GM19239 (cell line): ENCODE results near the gene GPR161.
"Not testable (repeated sequence)": the region's sequence is repeated elsewhere in the genome, so short reads cannot be mapped to it uniquely, and the experiment has no call there.

Source experiments
- DNase-seq: peaks from one replicate; pipeline ENCODE4 v3.0.0; 2011; ENCODE audit warnings: low spot score; ENCODE audit not compliant: insufficient read length
- FAIRE-seq: peaks from 2 replicates; lab custom pipeline; 2011; peaks lifted over from hg19 to GRCh38; lab: Jason Lieb, UNC

GPR161 gene, protein sequence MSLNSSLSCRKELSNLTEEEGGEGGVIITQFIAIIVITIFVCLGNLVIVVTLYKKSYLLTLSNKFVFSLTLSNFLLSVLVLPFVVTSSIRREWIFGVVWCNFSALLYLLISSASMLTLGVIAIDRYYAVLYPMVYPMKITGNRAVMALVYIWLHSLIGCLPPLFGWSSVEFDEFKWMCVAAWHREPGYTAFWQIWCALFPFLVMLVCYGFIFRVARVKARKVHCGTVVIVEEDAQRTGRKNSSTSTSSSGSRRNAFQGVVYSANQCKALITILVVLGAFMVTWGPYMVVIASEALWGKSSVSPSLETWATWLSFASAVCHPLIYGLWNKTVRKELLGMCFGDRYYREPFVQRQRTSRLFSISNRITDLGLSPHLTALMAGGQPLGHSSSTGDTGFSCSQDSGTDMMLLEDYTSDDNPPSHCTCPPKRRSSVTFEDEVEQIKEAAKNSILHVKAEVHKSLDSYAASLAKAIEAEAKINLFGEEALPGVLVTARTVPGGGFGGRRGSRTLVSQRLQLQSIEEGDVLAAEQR

DNA sequence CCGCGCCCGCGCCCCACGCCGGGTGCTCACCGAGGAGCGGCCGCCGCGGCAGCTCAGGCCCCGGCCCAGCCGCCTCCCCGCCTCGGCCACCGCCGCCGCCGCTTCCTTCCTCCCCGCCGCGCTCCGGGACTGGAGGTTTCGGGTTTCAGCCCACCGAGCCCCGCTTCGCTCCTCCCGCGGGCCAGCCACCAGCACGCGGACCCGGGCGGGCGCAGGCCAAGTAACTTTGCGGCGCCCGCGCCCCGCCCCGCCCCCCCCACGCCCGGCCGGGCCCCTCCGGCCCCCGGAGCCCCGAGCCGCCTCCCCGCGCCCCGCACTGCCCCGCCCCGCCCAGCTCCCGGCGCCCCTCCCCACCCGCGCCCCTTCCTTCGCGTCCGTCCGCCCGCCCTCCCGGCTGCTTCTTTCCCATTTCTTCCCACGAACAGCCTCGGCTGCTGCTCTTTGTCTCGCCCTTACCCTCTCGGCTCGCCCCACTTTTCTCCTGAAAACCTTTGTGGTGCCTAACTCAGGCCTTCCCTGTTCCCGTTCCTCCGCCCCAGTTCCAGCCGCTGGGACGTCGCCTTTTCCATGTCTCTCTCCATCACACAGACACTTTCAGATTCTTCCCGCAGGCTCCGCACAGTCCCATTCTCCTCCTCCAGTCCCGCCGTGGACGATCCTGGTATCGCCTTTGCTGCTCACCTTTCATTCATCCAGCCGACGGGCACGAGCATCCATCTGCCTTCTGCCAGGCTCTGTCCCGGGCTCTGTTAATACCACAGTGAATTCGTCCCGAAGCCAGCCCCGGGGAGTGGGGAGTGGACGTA is at the start of gene GPR161:
Gene GPR161 (minus strand): TSS at position 222 of the 806 bp plus-strand sequence. CDS start 32,080 bp downstream, outside the sequence.
- peak; percentile 46 for DNase-seq
- no peak for FAIRE-seq

DNA sequence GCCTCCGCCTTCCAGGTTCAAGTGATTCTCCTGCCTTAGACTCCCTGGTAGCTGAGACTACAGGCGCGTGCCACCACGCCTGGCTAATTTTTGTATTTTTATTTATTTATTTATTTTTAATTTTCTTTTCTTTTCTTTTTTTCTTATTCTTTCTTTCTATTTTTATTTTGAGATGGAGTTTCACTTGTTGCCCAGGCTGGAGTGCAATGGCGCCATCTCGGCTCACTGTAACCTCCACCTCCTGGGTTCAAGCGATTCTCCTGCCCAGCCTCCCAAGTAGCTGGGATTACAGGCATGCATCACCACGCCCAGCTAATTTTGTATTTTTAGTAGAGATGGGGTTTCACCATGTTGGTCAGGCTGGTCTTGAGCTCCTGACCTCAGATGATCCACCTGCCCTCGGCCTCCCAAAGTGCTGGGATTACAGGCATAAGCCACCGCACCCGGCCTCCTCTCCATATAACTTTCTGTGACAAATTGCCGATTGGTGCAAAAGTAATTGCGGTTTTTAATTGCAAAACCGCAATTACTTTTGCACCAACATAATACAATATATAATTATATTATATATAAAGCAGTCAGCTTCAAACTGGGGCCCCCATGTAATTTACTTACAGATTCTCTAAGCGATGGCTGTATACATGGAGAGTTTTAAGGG is 44.5 kb upstream of the GPR161 start:
- not testable (repeated sequence) for FAIRE-seq, DNase-seq

DNA sequence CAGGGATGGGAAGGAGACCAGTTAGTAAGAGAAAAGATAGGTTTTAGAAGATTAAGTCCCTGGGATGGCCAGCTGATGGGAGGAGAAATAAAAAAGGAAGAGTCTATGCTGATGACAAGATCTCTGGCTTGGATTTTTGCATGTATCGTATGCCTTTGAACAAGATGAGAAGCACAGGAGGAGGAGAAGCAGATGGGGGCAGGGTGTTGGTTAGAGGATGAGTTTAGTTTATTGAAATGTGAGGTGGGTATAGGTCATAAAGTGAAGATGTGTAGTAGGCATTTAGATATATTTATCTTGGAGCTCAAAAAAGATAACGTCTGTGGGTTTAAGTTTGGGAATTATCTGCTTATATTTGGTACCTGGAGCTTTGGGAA is 43.4 kb upstream of the GPR161 start:
- no peak for DNase-seq
- no peak for FAIRE-seq

DNA sequence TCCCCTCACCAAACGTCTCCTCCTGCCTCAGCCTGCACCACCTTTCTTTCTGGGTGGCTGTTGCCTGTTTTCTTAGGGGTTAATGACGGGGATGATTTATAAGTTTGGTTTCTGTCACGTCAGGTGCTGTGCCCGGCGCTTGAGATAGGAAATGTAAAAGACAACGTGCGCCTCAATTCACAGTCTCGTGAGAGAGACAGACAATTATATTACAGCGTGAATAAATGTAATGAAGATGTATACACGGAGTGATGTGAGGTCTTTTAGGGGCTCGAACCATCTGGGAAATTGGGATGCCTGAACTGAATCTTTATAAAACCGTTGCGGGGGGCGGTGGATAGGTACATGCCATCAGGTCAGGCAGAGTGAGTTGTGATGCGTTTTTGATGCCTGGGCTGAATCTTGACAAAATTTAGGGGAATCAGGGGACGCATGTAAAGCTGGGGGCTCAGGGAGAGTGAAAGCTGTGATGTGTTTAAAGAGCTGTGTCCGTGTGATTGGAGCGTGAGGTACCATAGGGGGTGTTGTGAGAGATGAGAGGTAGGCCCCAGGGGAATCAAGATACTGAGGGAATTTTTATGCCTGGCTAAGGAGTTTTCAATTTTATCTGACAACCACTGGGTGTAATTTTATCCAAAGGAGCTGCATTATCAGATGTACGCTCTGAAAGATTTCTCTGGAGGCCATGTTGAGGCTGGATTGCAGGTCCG is 42.9 kb upstream of the GPR161 start:
- no peak for DNase-seq
- peak; percentile 78 for FAIRE-seq

DNA sequence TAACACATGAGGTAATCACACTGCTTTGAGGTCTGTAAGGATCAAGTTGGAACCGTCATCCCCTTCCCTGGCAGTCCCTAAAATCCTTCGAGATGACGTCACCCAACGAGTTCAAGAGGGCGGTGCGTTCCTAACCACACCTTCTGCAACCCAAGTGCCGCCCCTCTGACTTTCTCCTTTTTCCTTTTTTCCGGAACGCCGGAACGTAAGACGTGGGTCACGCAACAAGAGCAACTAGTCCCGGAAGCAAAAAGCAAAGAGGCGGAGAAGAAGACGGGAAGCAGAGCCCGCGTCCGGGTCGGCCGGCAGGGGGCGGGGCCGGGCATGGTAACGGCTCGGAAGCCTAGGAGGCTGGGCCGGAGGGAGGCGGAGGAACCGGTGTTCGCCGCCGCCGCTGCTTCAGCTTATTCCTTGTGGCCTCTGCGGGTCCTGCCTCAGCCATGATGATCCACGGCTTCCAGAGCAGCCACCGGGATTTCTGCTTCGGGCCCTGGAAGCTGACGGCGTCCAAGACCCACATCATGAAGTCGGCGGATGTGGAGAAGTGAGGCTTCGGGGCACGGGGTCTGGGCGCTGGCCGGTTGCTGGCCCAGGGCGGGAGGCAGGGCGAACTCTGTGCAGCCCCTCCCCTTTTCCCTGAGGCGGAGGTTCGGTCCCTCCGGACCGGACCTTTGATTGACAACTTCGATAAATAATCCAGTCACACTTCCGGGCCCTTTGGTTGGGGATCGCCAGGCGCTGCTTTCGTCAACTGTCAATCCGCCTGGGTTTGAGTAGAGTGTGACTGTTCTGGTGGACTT is 42.1 kb upstream of the GPR161 start, which contains the start of gene TIPRL:
Gene TIPRL (plus strand): TSS at position 325 of the 800 bp plus-strand sequence. CDS start 116 bp downstream, at position 441.
- FAIRE-seq (peak; percentile 96), DNase-seq (peak; percentile 79)

DNA sequence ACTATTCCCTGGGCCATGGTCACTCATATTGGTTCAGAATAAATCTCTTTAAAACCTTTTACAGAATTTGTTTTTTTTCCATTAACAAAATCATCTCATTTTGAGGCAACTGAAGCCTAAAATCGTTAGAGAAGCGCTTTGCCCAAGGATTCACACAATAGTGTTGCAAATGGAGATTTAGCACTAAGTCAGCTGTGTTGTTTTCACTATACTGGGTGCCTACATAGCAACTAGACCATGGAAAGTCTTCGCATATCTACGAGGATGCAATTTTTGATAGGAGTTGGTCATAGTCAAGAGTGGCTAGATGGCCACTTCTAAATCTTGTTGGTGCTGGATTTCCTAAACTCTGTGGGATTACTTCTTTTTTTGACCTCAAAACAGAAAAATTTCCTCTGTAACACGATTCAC is 41.5 kb upstream of the GPR161 start:
- no peak for DNase-seq
- no peak for FAIRE-seq

DNA sequence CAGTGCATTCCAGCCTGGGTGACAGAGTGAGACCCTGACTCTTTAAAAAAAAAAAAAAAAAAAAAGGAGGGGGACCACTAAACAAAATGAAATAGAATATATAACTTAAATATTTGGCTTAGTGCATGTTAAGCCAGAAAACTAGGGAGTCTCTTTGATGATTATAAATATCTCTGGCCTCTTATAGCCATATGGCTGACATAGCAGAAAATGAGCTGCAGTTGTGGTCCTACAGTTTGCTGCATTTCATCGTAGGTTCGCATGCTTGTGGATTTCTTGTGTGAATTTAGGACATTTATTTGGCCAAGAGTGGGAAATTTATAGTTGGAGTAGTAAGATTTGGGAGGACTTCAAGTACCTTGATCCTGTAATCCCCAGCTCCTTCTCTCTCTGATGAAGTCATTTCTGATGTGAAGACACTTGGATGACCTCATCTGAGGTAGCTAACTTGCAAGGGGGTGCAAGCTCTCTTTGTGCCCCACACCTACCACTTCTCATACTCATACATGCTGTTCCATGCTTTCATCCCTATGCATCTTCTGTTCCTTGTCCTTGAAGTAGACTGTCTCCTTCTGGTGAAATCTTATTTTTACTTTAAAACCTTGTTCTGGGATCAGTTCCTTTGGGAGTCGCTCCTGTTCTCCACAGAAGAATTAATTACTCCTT is 35.7 kb upstream of the GPR161 start:
- FAIRE-seq: no peak

DNA sequence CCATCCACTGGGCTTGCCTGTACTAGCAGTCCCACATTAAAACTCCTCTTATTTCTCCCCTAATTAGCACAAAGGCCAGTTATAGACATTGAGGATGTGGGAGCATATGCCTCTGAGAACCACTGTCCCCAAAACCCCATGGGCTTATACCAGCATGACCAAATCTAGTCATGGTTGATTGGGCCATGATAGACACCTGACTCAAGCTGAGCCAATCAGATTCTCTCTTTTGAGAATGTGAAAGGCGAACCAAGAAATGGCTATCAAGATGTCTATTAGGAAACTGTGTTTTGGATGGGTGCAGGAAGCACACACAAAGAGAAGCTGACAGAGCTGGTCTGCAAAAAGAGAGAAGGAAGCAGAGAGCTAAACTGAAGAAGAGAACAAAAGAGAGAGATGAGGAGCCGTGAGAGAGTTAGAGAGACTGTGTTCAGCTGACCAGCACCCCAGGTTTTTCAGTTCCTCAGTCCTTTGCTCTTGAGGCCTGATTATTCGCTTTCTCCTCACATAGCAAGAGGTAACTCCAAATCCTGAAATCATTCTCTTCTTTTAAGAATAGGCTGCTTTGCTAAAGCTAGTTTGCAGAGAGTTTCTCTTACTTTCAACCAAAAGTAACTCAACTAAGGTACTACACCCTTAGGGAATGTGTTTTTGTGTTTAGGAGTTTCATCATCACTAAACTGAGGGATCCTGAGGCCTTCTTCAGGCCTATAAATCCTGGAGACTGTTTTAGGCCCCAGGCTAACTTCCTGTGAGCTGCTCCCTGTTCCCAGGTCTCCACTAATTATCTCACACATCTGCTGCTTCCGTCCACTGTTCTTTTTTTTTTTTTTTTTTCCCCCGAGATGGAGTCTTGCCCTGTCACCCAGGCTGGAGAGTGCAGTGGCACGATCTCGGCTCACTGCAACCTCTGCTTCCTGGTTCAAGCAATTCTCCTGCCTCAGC is 34.1 kb upstream of the GPR161 start:
- FAIRE-seq (peak; percentile 4), DNase-seq (no peak)

More for the DNA sequence above, 35.7 kb upstream of the GPR161 start:
- no peak for DNase-seq

DNA sequence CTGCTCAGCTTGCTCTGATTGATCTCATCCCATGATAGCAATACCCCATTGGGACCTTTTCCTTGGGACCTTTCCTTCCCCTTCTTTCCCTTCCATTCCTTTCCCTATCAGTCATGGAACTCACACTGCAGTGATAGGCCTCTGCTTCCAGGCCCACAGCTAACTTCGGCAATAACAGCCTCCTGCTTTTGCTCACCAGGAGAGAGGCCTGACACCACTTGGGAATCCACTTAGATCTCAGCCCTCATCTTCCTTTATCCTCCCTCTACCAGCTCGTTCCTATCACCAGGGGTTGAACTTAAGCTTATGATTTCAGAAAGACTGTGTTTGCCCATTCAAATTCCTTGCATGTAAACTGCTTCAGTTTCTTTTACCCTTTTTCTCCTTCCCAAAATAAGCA is 31.1 kb upstream of the GPR161 start:
- FAIRE-seq (no peak), DNase-seq (no peak)

DNA sequence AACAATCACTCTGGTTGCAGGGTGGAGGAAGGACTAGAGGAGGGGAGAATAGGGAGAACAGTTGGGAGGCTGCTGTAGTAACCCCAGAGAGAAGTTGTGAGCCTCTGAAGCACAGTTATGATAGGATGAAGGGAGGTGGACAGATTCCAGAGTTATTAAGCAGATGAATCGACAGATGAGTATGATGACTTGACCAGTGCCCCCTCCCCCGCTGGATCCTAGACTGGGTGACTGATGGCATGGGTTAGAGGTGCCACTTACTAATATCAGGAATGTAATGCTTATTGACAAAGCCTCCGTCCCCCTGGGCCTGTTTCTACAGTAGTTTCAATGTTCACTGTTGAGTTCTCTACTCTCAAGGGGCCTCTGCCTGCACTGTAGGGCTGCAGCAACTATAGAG is 28.0 kb upstream of the GPR161 start:
- DNase-seq (no peak), FAIRE-seq (no peak)

DNA sequence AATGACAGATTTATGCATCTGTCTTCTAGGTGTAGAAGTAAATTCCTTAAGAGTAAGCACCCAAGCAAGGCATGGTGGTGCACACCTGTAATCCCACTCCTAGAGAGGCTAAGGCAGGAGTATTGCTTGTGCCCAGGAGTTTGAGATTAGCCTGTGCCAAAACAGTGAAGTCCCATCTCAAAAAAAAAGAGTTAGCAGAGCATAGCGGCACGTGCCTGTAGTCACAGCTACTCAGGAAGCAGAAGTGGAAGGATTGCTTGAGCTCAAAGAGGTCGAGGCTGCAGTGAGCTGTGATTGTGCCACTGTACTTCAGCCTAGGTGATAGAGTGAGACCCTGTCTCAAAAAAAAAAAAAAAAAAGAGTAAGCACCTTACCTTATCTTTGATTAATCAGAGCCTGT is 26.9 kb upstream of the GPR161 start:
- no peak for FAIRE-seq
- no peak for DNase-seq

DNA sequence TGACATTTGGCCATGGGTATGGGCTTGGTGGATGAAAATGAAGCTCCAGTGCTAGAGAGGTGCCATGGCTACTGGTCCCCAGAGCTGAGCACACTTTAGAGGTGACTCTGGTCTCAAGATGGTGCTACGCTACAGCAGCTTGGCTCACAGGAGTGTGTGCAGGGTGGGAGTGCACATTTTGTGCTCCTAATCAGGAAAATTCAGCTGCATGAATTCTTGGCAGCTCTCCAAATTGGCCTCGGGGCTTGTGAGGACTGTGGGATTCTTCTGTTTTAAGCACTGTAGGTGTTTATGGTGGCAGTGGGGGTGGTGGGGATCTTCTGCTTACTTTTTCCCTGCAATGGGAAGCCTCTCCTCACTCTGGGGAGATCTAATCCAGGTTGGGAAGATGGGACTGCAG is 24.7 kb upstream of the GPR161 start:
- DNase-seq (no peak), FAIRE-seq (no peak)

DNA sequence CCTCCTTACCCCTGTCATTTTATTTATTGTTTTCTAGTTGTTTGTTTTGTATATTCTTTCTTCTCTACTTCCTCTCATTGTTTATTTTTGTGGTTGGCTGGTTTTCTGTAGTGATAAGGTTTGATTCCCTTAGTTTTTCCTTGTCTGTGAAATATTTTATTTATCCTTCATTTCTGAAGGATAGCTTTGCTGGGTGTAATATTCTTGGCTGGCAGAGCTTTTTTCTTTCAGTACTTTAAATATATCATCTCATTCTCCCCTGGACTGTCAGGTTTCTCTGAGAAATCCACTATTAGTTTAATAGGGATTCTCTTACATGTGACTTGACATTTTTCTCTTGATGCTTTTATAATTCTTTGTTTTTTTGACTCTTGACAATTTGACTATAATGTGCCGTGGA is 23.2 kb upstream of the GPR161 start:
- FAIRE-seq: no peak
- no peak for DNase-seq

DNA sequence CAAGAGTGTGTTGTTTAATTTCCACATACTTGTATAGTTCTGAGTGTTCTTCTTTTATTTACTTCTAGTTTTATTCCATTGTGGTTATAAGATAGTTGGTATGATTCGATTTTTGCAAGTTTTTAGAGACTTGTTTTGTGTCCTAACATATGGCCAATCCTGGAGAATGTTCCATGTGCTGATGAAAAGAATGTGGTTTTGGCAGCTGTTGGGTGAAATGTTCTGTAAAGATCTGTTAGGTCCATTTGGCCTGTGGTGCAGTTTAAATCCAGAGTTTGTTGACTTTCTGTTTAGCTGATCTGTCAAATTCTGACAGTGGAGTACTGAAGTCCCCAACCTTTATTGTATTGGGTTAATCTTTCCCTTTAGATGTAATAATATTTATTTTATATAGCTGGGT is 22.5 kb upstream of the GPR161 start:
- FAIRE-seq (no peak), DNase-seq (no peak)

DNA sequence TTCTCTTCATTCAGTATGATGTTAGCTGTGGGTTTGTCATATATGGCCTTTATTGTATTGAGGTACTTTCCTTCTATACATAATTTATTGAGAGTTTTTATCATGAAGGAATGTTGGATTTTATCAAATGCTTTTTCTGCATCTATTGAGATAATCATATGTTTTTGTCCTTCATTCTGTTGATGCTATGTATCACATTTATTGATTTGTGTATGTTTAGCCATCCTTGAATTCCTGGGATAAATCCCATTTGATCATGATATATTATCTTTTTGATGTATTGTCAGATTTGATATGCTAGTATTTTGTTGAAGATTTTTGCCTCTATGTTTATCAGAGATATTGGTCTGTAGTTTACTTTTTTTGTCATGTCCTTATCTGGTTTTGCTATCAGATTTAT is 20.9 kb upstream of the GPR161 start:
- DNase-seq: no peak
- no peak for FAIRE-seq

DNA sequence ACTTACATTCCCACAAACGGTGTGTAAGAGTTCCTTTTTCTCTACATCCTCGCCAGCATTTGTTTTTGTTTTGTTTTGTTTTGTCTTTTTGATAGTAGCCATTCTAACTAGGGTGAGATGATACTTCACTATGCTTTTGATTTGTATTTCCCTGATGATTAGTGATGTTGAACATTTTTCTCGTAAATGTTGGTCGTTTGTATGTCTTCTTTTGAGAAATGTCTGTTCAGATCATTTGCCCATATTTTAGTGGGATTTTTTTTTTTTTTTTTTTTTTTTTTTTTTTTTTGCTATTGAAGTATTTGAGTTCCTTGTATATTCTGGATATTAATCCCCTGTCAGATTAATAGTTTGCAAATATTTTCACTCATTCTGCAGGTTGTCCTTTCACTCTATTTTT is 19.2 kb upstream of the GPR161 start:
- FAIRE-seq (no peak), DNase-seq (no peak)

DNA sequence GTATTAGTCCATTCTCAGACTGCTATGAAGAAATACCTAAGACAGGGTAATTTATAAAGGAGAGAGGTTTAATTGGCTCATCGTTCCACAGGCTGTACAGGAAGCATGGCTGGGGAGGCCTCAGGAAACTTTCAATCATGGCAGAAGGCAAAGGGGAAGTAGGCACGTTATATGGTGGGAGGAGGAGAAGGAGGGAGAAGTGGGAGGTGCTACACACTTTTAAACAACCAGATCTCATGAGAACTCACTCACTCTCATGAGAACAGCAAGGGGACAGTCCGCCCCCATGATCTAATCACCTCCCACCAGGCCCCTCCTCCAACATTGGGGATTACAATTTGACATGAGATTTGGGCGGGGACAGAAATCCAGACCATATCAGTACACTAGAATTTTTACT is 18.0 kb upstream of the GPR161 start:
- not testable (repeated sequence) for FAIRE-seq, DNase-seq
